H1 (cell line): Measurements from ENCODE around the gene FAM50A. TPM values are rescaled to one million over a fixed set of nuclear protein-coding genes. Genes with fewer than 3 reads are reported as not detected.

Source experiments
- CTCF ChIA-PET: fragments of 300-600 bp; sonication (Branson Sonifier 250); formaldehyde crosslinking; loops from one replicate; lab custom pipeline; 2021; ENCODE audit not compliant: partially characterized antibody; lab: Charles Lee
- POLR2A ChIA-PET: fragments of 300-600 bp; sonication (Branson Sonifier 250); formaldehyde crosslinking; loops from one replicate; lab custom pipeline; 2021; ENCODE audit warnings: inconsistent platforms; ENCODE audit not compliant: partially characterized antibody; lab: Charles Lee
- DNase-seq, 2 experiments: peaks; one replicate each; pipeline versions ENCODE4 v3.0.0 to v3.0.0-alpha.2; 2010 to 2022; ENCODE audit warnings: low spot score in 2 of 2, low read depth in 1 of 2, mixed read lengths in 1 of 2
- FAIRE-seq: peaks from 2 replicates; lab custom pipeline; 2011; peaks lifted over from hg19 to GRCh38; lab: Jason Lieb, UNC
- H2AFZ ChIP-seq: 2 replicates; pipeline ENCODE4 v1.8.1; 2012; ENCODE audit warnings: low read length, inconsistent platforms
- H2AK5ac ChIP-seq: 2 replicates; pipeline ENCODE4 v1.6.1; 2013; ENCODE audit warnings: low read depth, low read length
- H2BK120ac ChIP-seq: replicated peaks from 2 replicates; pipeline ENCODE3; 2013; ENCODE audit warnings: low read depth, low read length, inconsistent platforms
- H2BK12ac ChIP-seq: 2 replicates; pipeline ENCODE4 v1.6.1; 2013; ENCODE audit warnings: low read depth, low read length
- H2BK15ac ChIP-seq: 2 replicates; pipeline ENCODE4 v1.6.1; 2013; ENCODE audit warnings: low read length
- H2BK20ac ChIP-seq: 2 replicates; pipeline ENCODE4 v1.6.1; 2013; ENCODE audit warnings: low read length
- H2BK5ac ChIP-seq: 2 replicates; pipeline ENCODE4 v1.6.1; 2013; ENCODE audit warnings: low read depth, low read length
- H3K14ac ChIP-seq: 2 replicates; pipeline ENCODE4 v1.6.1; 2013; ENCODE audit warnings: inconsistent platforms; ENCODE audit not compliant: insufficient read length
- H3K18ac ChIP-seq: 2 replicates; pipeline ENCODE4 v1.6.1; 2013; ENCODE audit warnings: low read length; ENCODE audit errors: extremely low read depth
- H3K23ac ChIP-seq: 2 replicates; pipeline ENCODE4 v1.6.1; 2013; ENCODE audit warnings: inconsistent platforms; ENCODE audit not compliant: insufficient read length
- H3K23me2 ChIP-seq: 2 replicates; pipeline ENCODE4 v1.6.1; 2013; ENCODE audit warnings: low read depth, low read length
- H3K27ac ChIP-seq: 2 replicates; pipeline ENCODE4 v1.6.1; 2011; ENCODE audit warnings: low read depth, low read length, inconsistent platforms
- H3K27me3 ChIP-seq, 4 experiments: replicated peaks in 1 of 4; 1 replicate in 1 of 4; 2 replicates in 3 of 4; pipeline versions ENCODE4 v1.6.1 to v1.8.1; 2011 to 2013; ENCODE audit warnings: low read length in 3 of 4, mild to moderate bottlenecking in 3 of 4, inconsistent platforms in 2 of 4, mixed read lengths in 2 of 4, moderate library complexity in 1 of 4; ENCODE audit not compliant: control insufficient read depth in 3 of 4, insufficient read depth in 3 of 4; ENCODE audit errors: extremely low read depth in 1 of 4
- H3K36me3 ChIP-seq, 4 experiments: 2 replicates each; pipeline versions ENCODE4 v1.6.1 to v1.8.1; 2011 to 2013; ENCODE audit warnings: mild to moderate bottlenecking in 4 of 4, low read length in 3 of 4, moderate library complexity in 2 of 4, control low read depth in 1 of 4, inconsistent platforms in 1 of 4; ENCODE audit not compliant: insufficient read depth in 4 of 4, control insufficient read depth in 2 of 4
- H3K4ac ChIP-seq: replicated peaks from 2 replicates; pipeline ENCODE3; 2013; ENCODE audit warnings: low read length, low read depth, mixed read lengths, inconsistent platforms; ENCODE audit not compliant: insufficient read length
- H3K4me1 ChIP-seq, 4 experiments: replicated peaks in 1 of 4; 1 replicate in 1 of 4; 2 replicates in 3 of 4; pipeline versions ENCODE4 v1.6.1 to v1.8.1; 2011 to 2013; ENCODE audit warnings: low read length in 3 of 4, inconsistent platforms in 2 of 4, mixed read lengths in 1 of 4; ENCODE audit not compliant: insufficient read depth in 4 of 4, control insufficient read depth in 3 of 4
- H3K4me2 ChIP-seq, 2 experiments: 2 replicates each; pipeline versions ENCODE4 v1.6.1 to v1.8.1; 2011 to 2013; ENCODE audit warnings: low read depth in 2 of 2, low read length in 2 of 2, control low read depth in 1 of 2, inconsistent platforms in 1 of 2, mild to moderate bottlenecking in 1 of 2; ENCODE audit not compliant: insufficient read depth in 1 of 2
- H3K4me3 ChIP-seq, 4 experiments: fragments of 200-600, 300-600 bp in 1 of 4; sonication (generic), shearing (Covaris generic), sonication (Bioruptor Twin) in 1 of 4; 2 replicates each; pipeline versions ENCODE4 v1.5.1 to v1.8.1; 2011 to 2016; ENCODE audit warnings: low read length in 4 of 4, low read depth in 3 of 4, control low read depth in 2 of 4, inconsistent platforms in 2 of 4, mild to moderate bottlenecking in 2 of 4, mixed read lengths in 1 of 4, moderate library complexity in 1 of 4; ENCODE audit not compliant: insufficient read depth in 2 of 4; ENCODE audit errors: extremely low read depth in 1 of 4
- H3K56ac ChIP-seq: replicated peaks from 2 replicates; pipeline ENCODE3; 2013; ENCODE audit warnings: low read depth, mild to moderate bottlenecking, mixed read lengths, low read length, inconsistent platforms; ENCODE audit not compliant: insufficient read length
- H3K79me1 ChIP-seq: 2 replicates; pipeline ENCODE4 v1.6.1; 2013; ENCODE audit warnings: low read depth, low read length, control low read depth
- H3K79me2 ChIP-seq, 2 experiments: 2 replicates each; pipeline versions ENCODE4 v1.6.1 to v1.8.1; 2012 to 2013; ENCODE audit warnings: low read length in 2 of 2, mild to moderate bottlenecking in 2 of 2, inconsistent platforms in 1 of 2; ENCODE audit not compliant: insufficient read depth in 2 of 2, control insufficient read depth in 1 of 2
- H3K9ac ChIP-seq, 4 experiments: replicated peaks in 1 of 4; 1 replicate in 1 of 4; 2 replicates in 3 of 4; pipeline versions ENCODE4 v1.6.1 to v1.8.1; 2011 to 2013; ENCODE audit warnings: low read depth in 3 of 4, low read length in 3 of 4, control low read depth in 2 of 4, mild to moderate bottlenecking in 2 of 4, moderate library complexity in 2 of 4, inconsistent platforms in 1 of 4; ENCODE audit errors: extremely low read depth in 1 of 4
- H3K9me3 ChIP-seq, 2 experiments: 2 replicates each; pipeline versions ENCODE4 v1.6.1 to v1.8.1; 2012 to 2013; ENCODE audit warnings: mild to moderate bottlenecking in 2 of 2, moderate library complexity in 2 of 2, control low read depth in 1 of 2, inconsistent platforms in 1 of 2, low read depth in 1 of 2, low read length in 1 of 2, mixed read lengths in 1 of 2; ENCODE audit not compliant: insufficient read depth in 2 of 2
- H4K20me1 ChIP-seq, 2 experiments: replicated peaks in 1 of 2; 2 replicates each; pipeline versions ENCODE3 to v1.8.1; 2011 to 2013; ENCODE audit warnings: inconsistent platforms in 2 of 2, low read length in 2 of 2, mild to moderate bottlenecking in 1 of 2; ENCODE audit not compliant: insufficient read depth in 2 of 2, control insufficient read depth in 1 of 2
- H4K5ac ChIP-seq: 2 replicates; pipeline ENCODE4 v1.6.1; 2013; ENCODE audit warnings: low read length, low read depth, mixed read lengths, inconsistent platforms; ENCODE audit not compliant: insufficient read length
- H4K8ac ChIP-seq: 2 replicates; pipeline ENCODE4 v1.8.0; 2013; ENCODE audit warnings: mild to moderate bottlenecking, moderate library complexity, low read length, inconsistent platforms; ENCODE audit not compliant: insufficient read depth; ENCODE audit errors: extremely low read depth
- H4K91ac ChIP-seq: replicated peaks from 2 replicates; pipeline ENCODE3; 2013; ENCODE audit warnings: low read length, mixed read lengths, inconsistent platforms; ENCODE audit not compliant: insufficient read length
- BCL11A ChIP-seq, 2 experiments: IDR thresholded peaks; one replicate each; pipeline ENCODE4 v1.6.1; 2011; ENCODE audit warnings: low read depth in 2 of 2, low read length in 2 of 2, mild to moderate bottlenecking in 2 of 2
- CBX8 ChIP-seq: fragments of 300-800, 300-1000 bp; sonication (generic); IDR thresholded peaks from 2 replicates; pipeline ENCODE4 v1.7.1; 2016; ENCODE audit warnings: low read depth, low read length, borderline replicate concordance
- GABPA ChIP-seq: IDR thresholded peaks from 2 replicates; pipeline ENCODE4 v1.6.1; 2011; ENCODE audit warnings: mild to moderate bottlenecking, low read length, moderate library complexity, borderline replicate concordance; ENCODE audit not compliant: insufficient read depth
- HDAC2 ChIP-seq, 2 experiments: fragments of 300-600 bp in 1 of 2; sonication (generic) in 1 of 2; IDR thresholded peaks; 2 replicates each; pipeline ENCODE4 v1.6.1; 2011 to 2012; ENCODE audit warnings: low read depth in 2 of 2, low read length in 2 of 2, mild to moderate bottlenecking in 2 of 2, moderate library complexity in 2 of 2, borderline replicate concordance in 1 of 2, inconsistent platforms in 1 of 2
- JUND ChIP-seq: IDR thresholded peaks from 2 replicates; pipeline ENCODE4 v1.6.1; 2011; ENCODE audit warnings: mild to moderate bottlenecking, improper control_type of control experiment, low read length
- KDM5A ChIP-seq: fragments of 200-600 bp; IDR thresholded peaks from 2 replicates; pipeline ENCODE4 v1.7.1; 2012; ENCODE audit warnings: mild to moderate bottlenecking, low read length, inconsistent platforms, mixed read lengths
- NRF1 ChIP-seq: IDR thresholded peaks from 2 replicates; pipeline ENCODE4 v1.6.1; 2011; ENCODE audit warnings: mild to moderate bottlenecking, low read depth, low read length, improper control_type of control experiment
- RBBP5 ChIP-seq: IDR thresholded peaks from 2 replicates; pipeline ENCODE4 v1.7.1; 2012; ENCODE audit warnings: low read depth, mild to moderate bottlenecking, inconsistent platforms, low read length, moderate library complexity, borderline replicate concordance
- SIRT6 ChIP-seq: IDR thresholded peaks from one replicate; pipeline ENCODE4 v1.7.1; 2012; ENCODE audit warnings: low read length, inconsistent platforms
- TAF1 ChIP-seq: IDR thresholded peaks from 2 replicates; pipeline ENCODE4 v1.6.1; 2011; ENCODE audit warnings: mild to moderate bottlenecking, low read depth, low read length
- YY1 ChIP-seq: IDR thresholded peaks from 2 replicates; pipeline ENCODE4 v1.6.1; 2011; ENCODE audit warnings: low read depth, mild to moderate bottlenecking, low read length
- WGBS, 2 experiments: shearing (Covaris generic) in 1 of 2; methylation state at CpG; one replicate each; pipeline versions ENCODE4 v1.1.6 to v1.1.7; 2013 to 2015; ENCODE audit warnings: low lambda C conversion rate in 2 of 2, mixed read lengths in 2 of 2, inconsistent platforms in 1 of 2, low coverage in 1 of 2, missing lambda C conversion rate in 1 of 2; ENCODE audit not compliant: insufficient replicate concordance in 2 of 2, insufficient coverage in 1 of 2, insufficient read length in 1 of 2; ENCODE audit errors: extremely low coverage in 1 of 2, missing lambda C conversion rate in 1 of 2; 5-methylcytosine and 5-hydroxymethylcytosine counted together
- polyA plus RNA-seq, 7 experiments: library from polyadenylated mRNA; depleted of rRNA in 3 of 7; stranded (reverse) in 5 of 7; unstranded in 2 of 7; fragments of >200 nt in 5 of 7; fragments of 200-250 nt in 2 of 7; gene quantifications; 1 replicate in 5 of 7; 2 replicates in 1 of 7; 4 replicates in 1 of 7; pipeline versions ENCODE4 v1.2.1 to v1.2.3, GENCODE V29; 2011 to 2013; ENCODE audit warnings: missing spikeins in 2 of 7, mixed read lengths in 2 of 7
- total RNA-seq: library from RNA; stranded (reverse); fragmentation: NEBNext Ultra II Directional; extraction: Animal tissue kit (Norgen Biotek cat#: 25700); gene quantifications from 2 replicates; pipeline ENCODE4 v1.2.1, GENCODE V29; 2021

Gene FAM50A
- total and polyA plus RNA-seq, 2 of the 8 experiments (the other 6 are each of a cell fraction or from before 2014, with no cell fraction given) = 30.7 to 48.7 TPM

DNA sequence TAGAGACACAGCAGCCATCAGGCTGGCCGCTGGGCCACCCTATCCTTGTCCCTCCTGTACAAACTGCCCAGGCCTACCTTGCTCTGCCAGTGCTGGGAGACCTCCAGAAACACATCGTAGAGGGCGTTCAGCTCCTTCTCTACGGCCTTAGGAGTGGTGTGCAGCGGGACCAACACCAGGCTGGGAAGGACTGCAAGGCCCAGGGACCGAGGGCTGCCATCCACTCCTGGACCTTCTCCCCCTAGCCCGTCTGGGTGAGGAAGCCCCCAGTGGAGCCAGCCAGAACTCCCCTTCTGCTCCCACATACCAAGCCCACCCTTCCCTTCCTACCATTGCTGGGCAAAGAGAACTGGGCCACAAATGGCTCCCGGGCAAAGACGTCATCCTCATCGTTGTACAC, 40.7 kb upstream of the FAM50A start:
- CTCF ChIA-PET = interaction anchor here (0.6 kb wide), 1 partner anchor 134 kb away, joined by 3 read pairs; no protein-coding TSS in a partner anchor
- Histone ChIP-seq H4K20me1 (peaks cover 3 to 4% of the 10 kb centered on the region in 2 experiments), H3K36me3 (peaks cover 13 to 25% (median 19%) of the 10 kb centered on the region in 4 experiments), H2BK12ac (no peak overlapping the region), H3K79me2 (peaks cover 0 to 14% of the 10 kb centered on the region in 2 experiments; a peak in 2 of 4 replicates), H3K4me3 (no peak overlapping the region), H4K8ac (no peak overlapping the region), H2AK5ac (no peak overlapping the region), H3K9me3 (no peaks in the 10 kb centered on the region), H4K91ac (no peak overlapping the region), H3K56ac (no peak overlapping the region), H3K4me2 (no peak overlapping the region), H3K4ac (no peak overlapping the region), H2AFZ (no peak overlapping the region), H3K79me1 (no peaks in the 10 kb centered on the region), H3K18ac (no peak overlapping the region), H2BK15ac (no peak overlapping the region), H3K27ac (no peak overlapping the region), H2BK120ac (no peak overlapping the region), H3K14ac (no peak overlapping the region), H3K4me1 (peaks cover 0 to 6% (median 0%) of the 10 kb centered on the region in 4 experiments; a peak in 2 of 7 replicates), H3K23me2 (peaks cover 6% of the 10 kb centered on the region; the same call in 1 of the 2 replicates), H4K5ac (no peak overlapping the region), H2BK20ac (no peak overlapping the region), H2BK5ac (no peak overlapping the region), H3K9ac (no peak overlapping the region), H3K23ac (no peak overlapping the region), H3K27me3 (no peaks in the 10 kb centered on the region)
- 95% methylated on average over 9 of the region's 10 CpGs; no CpG with 5 or more reads in 1 of the 2 experiments for WGBS, 2 experiments
- TF ChIP-seq CBX8 = no peak
- no peak for TF ChIP-seq GABPA
- no peak for TF ChIP-seq JUND
- TF ChIP-seq SIRT6 = no peak
- no peak for TF ChIP-seq HDAC2 (IDR thresholded peaks at IDR 0.05; ENCODE audit: borderline replicate concordance in 1 of 2, low read depth in 2 of 2, low read length in 2 of 2)
- no peak for TF ChIP-seq RBBP5
- no peak for TF ChIP-seq NRF1
- no peak for TF ChIP-seq KDM5A
- TF ChIP-seq YY1 = no peak
- TF ChIP-seq TAF1 = no peak
- TF ChIP-seq BCL11A (IDR thresholded peaks at IDR 0.05; ENCODE audit: low read depth in 2 of 2, low read length in 2 of 2) = no peak
- FAIRE-seq (no peak), DNase-seq (no peak)
- POLR2A ChIA-PET = interaction anchor here (1.6 to 8.4 kb wide), 7 partner anchors 6 to 55 kb away, joined by 3 to 124 read pairs (median 80); partner anchors contain the start of genes DNASE1L1, EMD, FLNA and PLXNA3
